ENCODE results near the gene KLK12. TPM values are rescaled to one million over a fixed set of nuclear protein-coding genes. Genes with fewer than 3 reads are reported as not detected.
"Not testable (repeated sequence)": the region's sequence is repeated elsewhere in the genome, so short reads cannot be mapped to it uniquely, and the experiment has no call there.

Gene KLK12
- total and polyA plus RNA-seq, 4 donors: not detected

DNA sequence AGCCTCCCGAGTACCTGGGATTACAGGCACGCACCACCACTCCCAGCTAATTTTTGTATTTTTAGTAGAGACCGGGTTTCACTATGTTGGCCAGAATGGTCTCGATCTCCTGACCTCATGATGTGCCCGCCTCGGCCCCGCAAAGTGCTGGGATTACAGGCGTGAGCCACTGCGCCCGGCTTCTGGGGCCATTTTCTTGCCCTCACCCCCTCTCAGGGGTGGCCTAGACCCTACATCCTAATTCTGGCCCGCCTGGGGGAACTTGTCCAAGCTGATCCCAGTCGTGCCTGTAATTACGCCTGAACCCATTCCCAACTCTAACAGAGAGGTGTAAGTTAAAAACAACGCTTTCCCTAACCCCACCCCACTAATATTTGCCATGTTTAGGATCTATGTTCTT is 50.4 kb downstream of the KLK12 start:
- H3K27me3 ChIP-seq (ENCODE audit: control insufficient read depth in 1 of 2, insufficient read depth in 2 of 2, low read length in 1 of 2); DNase-seq; H3K9me3 ChIP-seq (ENCODE audit: control insufficient read depth, low read length); intact Hi-C loops (cut with DNase I); H3K4me1 ChIP-seq (ENCODE audit: control insufficient read depth in 1 of 2, insufficient read depth in 2 of 2, low read length in 2 of 2); ATAC-seq (ENCODE audit: low FRiP score); H3K36me3 ChIP-seq (ENCODE audit: control insufficient read depth in 1 of 2, insufficient read depth in 2 of 2, low read length in 1 of 2); H3K4me3 ChIP-seq (ENCODE audit: low read length in 2 of 2); H3K27ac ChIP-seq (ENCODE audit: low read depth in 1 of 2, low read length in 2 of 2): not testable (repeated sequence)
- 82 to 84% methylated on average over 14 of the region's 14 CpGs for WGBS, 2 donors

DNA sequence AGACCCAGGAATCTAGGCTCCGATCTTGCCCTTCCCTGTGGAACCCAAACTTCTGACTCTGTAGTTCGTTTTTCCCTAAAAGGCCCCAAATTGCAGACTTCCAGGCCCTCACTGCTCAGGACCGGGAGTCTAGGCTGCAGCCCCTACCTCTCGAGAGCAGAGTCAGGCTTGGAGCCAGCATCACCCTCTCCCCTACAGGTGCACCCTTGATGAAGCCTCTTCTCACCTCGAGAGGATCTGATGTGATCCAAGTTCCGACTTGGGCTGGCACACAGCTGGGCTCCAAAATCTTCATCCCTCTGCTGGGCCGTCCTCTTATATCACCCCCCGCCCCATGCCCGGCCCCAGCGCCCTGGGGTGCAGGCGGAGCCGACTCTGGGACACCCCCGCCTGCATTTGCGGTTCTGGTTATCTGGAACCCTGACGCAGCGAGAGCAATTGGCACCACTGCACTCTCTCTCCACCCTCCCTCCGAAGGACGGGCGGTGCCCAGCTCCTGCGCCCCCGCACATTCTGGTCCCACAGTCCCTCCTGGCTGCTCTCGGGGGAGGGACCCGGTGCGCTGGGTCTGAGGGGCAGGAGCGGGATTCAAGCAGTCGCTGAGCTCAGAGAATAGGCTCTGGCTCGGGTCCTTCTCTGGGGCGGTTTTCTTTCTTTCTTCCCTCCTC is 51.0 kb downstream of the KLK12 start, which contains the start of gene KLK7:
KLK7 (minus strand) TSS at position 293 of the 668 bp plus-strand sequence. CDS start 1,518 bp downstream, outside the sequence.
- H3K9me3 ChIP-seq (ENCODE audit: control insufficient read depth, low read length): no peaks in the 10 kb centered on the region
- H3K27ac ChIP-seq (ENCODE audit: low read depth in 1 of 2, low read length in 2 of 2): no peak within 1 kb of the TSS
- no peak for DNase-seq
- no peaks in the 10 kb centered on the region for H3K4me1 ChIP-seq (ENCODE audit: control insufficient read depth in 1 of 2, insufficient read depth in 2 of 2, low read length in 2 of 2)
- H3K27me3 ChIP-seq (ENCODE audit: control insufficient read depth in 1 of 2, insufficient read depth in 2 of 2, low read length in 1 of 2): no peaks in the 10 kb centered on the region
- ATAC-seq (ENCODE audit: low FRiP score): no peak
- WGBS, 2 donors: 6 to 21% methylated on average over 27 to 28 of the region's 28 CpGs
- H3K4me3 ChIP-seq (ENCODE audit: low read length in 2 of 2): no peak within 1 kb of the TSS
- no peaks in the 10 kb centered on the region for H3K36me3 ChIP-seq (ENCODE audit: control insufficient read depth in 1 of 2, insufficient read depth in 2 of 2, low read length in 1 of 2)
- intact Hi-C loops (cut with DNase I): no loop called here

DNA sequence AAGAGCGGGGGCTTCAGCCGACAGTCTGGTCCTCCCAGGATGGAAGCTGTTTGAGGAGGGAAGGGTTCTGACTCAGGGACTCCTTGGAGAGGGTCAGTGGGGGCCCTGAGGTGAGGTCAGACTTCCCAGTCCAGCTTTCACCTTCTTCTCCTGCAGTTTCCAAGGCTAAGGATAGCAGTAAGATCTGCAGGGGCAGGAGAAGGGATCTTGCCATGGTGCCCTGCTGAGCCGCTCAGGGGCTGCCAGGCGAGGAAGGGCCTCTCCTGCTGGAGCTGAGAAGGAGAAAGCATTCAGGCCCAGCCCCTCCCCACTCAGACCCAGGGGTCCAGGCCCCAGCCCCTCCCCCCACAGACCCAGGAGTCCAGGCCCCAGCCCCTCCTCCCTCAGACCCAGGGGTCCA is 52.6 kb downstream of the KLK12 start:
- no peaks in the 10 kb centered on the region for H3K27me3 ChIP-seq (ENCODE audit: control insufficient read depth in 1 of 2, insufficient read depth in 2 of 2, low read length in 1 of 2)
- DNase-seq (no peak), ATAC-seq (ENCODE audit: low FRiP score) (no peak)
- no peaks in the 10 kb centered on the region for H3K4me1 ChIP-seq (ENCODE audit: control insufficient read depth in 1 of 2, insufficient read depth in 2 of 2, low read length in 2 of 2)
- no peaks in the 10 kb centered on the region for H3K9me3 ChIP-seq (ENCODE audit: control insufficient read depth, low read length)
- no peak overlapping the region for H3K27ac ChIP-seq (ENCODE audit: low read depth in 1 of 2, low read length in 2 of 2)
- WGBS, 2 donors: 60 to 65% methylated on average over 3 to 4 of the region's 4 CpGs
- no peak overlapping the region for H3K4me3 ChIP-seq (ENCODE audit: low read length in 2 of 2)
- H3K36me3 ChIP-seq (ENCODE audit: control insufficient read depth in 1 of 2, insufficient read depth in 2 of 2, low read length in 1 of 2): no peaks in the 10 kb centered on the region
- intact Hi-C loops (cut with DNase I): no loop called here

DNA sequence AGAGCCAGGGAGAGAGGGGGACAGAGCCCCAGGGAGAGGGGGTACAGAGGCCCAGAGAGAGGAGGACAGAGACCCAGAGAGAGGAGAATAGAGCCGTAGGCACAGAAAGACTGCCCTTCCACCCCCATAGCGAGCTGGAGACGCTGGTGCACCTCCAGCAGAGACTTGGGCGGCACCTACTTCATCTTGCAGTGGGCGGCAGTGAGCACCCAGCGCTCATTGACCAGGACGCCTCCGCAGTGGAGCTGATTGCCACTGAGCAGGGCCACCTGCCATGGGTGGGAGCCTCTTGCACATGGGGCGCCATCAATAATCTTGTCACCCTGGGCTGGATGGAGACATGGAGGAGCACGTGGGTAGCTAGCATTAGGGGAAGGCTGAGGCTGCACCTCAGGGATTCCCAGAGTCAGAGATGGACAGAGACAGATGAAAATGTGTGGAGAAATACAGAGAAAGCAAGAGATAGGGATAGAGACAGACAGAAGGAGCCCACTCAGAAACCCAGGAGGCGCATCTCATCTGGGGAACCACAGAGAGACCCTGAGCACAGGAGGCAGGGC is 53.1 kb downstream of the KLK12 start:
- Histone ChIP-seq H3K36me3 (ENCODE audit: control insufficient read depth in 1 of 2, insufficient read depth in 2 of 2, low read length in 1 of 2) (no peaks in the 10 kb centered on the region), H3K4me1 (ENCODE audit: control insufficient read depth in 1 of 2, insufficient read depth in 2 of 2, low read length in 2 of 2) (no peaks in the 10 kb centered on the region), H3K27ac (ENCODE audit: low read depth in 1 of 2, low read length in 2 of 2) (no peak overlapping the region), H3K27me3 (ENCODE audit: control insufficient read depth in 1 of 2, insufficient read depth in 2 of 2, low read length in 1 of 2) (no peaks in the 10 kb centered on the region), H3K4me3 (ENCODE audit: low read length in 2 of 2) (no peak overlapping the region), H3K9me3 (ENCODE audit: control insufficient read depth, low read length) (no peaks in the 10 kb centered on the region)
- no peak for DNase-seq
- ATAC-seq (ENCODE audit: low FRiP score): no peak
- WGBS, 2 donors: 60 to 62% methylated on average over 11 of the region's 11 CpGs
- intact Hi-C loops (cut with DNase I): no loop called here

DNA sequence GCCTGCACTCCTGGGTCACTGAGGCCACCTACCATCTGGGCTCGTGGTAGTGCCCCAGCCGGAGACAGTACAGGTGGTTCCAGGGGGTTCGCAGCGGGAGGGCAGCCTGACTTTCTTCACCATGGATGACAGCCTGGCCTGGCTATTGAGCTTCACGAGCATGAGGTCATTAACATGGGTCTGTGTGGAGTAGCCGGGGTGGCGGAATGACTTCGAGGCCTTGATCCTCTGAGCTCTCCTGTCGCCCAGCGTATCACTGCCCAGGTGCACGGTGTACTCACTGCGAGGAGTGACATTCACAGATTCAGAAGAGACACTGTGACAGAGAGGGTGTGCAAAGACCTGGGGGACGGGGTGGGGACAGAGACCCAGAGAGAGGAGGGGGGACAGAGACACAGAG is 54.6 kb downstream of the KLK12 start:
- 56 to 60% methylated on average over 13 of the region's 13 CpGs for WGBS, 2 donors
- no peak overlapping the region for H3K4me3 ChIP-seq (ENCODE audit: low read length in 2 of 2)
- no peak overlapping the region for H3K27ac ChIP-seq (ENCODE audit: low read depth in 1 of 2, low read length in 2 of 2)
- H3K9me3 ChIP-seq (ENCODE audit: control insufficient read depth, low read length): no peaks in the 10 kb centered on the region
- DNase-seq: no peak
- no peaks in the 10 kb centered on the region for H3K4me1 ChIP-seq (ENCODE audit: control insufficient read depth in 1 of 2, insufficient read depth in 2 of 2, low read length in 2 of 2)
- no peak for ATAC-seq (ENCODE audit: low FRiP score)
- H3K27me3 ChIP-seq (ENCODE audit: control insufficient read depth in 1 of 2, insufficient read depth in 2 of 2, low read length in 1 of 2): no peaks in the 10 kb centered on the region
- intact Hi-C loops (cut with DNase I): no loop called here
- no peaks in the 10 kb centered on the region for H3K36me3 ChIP-seq (ENCODE audit: control insufficient read depth in 1 of 2, insufficient read depth in 2 of 2, low read length in 1 of 2)

DNA sequence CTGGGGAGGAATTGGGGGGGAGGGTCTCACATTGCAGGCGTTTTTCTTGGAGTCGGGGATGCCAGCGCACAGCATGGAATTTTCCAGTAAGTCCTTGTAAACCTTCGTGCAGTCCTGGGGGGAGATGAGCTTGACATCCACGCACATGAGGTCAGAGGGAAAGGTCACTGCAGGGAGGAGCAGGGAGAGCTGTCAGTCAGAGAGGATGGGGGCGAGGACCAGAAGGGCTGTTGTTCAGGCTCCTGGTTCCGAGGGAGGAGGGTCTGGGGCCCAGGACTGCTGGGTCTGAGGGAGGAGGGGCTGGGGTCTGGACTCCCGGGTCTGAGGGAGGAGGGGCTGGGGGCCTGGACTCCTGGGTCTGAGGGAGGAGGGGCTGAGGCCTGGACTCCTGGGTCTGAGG is 55.0 kb downstream of the KLK12 start:
- no peak overlapping the region for H3K4me3 ChIP-seq (ENCODE audit: low read length in 2 of 2)
- no peak overlapping the region for H3K27ac ChIP-seq (ENCODE audit: low read depth in 1 of 2, low read length in 2 of 2)
- no peaks in the 10 kb centered on the region for H3K36me3 ChIP-seq (ENCODE audit: control insufficient read depth in 1 of 2, insufficient read depth in 2 of 2, low read length in 1 of 2)
- DNase-seq (peak in 1 of 2 donors; percentile 25), ATAC-seq (ENCODE audit: low FRiP score) (no peak)
- no peaks in the 10 kb centered on the region for H3K9me3 ChIP-seq (ENCODE audit: control insufficient read depth, low read length)
- intact Hi-C loops (cut with DNase I): no loop called here
- H3K27me3 ChIP-seq (ENCODE audit: control insufficient read depth in 1 of 2, insufficient read depth in 2 of 2, low read length in 1 of 2): no peaks in the 10 kb centered on the region
- 17 to 18% methylated on average over 8 of the region's 8 CpGs for WGBS, 2 donors
- H3K4me1 ChIP-seq (ENCODE audit: control insufficient read depth in 1 of 2, insufficient read depth in 2 of 2, low read length in 2 of 2): no peaks in the 10 kb centered on the region

Other genes with a start within 250 kb of the KLK12 start
- gene ACP4, start 244.6 kb downstream of the KLK12 start, total RNA-seq: not detected
- not detected for gene ACP4, start 244.6 kb downstream of the KLK12 start, polyA plus RNA-seq
- gene KLK1, start 211.2 kb downstream of the KLK12 start, total RNA-seq: 1 to 10 TPM in 1 of 2 donors, under 1 TPM in 1; 0.81 to 1.7 TPM
- 1 to 10 TPM; 2.6 to 6.3 TPM for gene KLK1, start 211.2 kb downstream of the KLK12 start, polyA plus RNA-seq
- not detected for gene KLK15, start 201.4 kb downstream of the KLK12 start, total RNA-seq
- not detected for gene KLK15, start 201.4 kb downstream of the KLK12 start, polyA plus RNA-seq
- gene KLK3, start 180.1 kb downstream of the KLK12 start, total RNA-seq: not detected
- 1 to 10 TPM in 1 of 2 donors, not detected in 1; 1.4 TPM for gene KLK3, start 180.1 kb downstream of the KLK12 start, polyA plus RNA-seq
- gene KLK2, start 161.6 kb downstream of the KLK12 start, total RNA-seq: not detected
- gene KLK2, start 161.6 kb downstream of the KLK12 start, polyA plus RNA-seq: not detected
- gene KLK4, start 123.6 kb downstream of the KLK12 start, total RNA-seq: not detected
- not detected for gene KLK4, start 123.6 kb downstream of the KLK12 start, polyA plus RNA-seq
- not detected for gene KLK5, start 82.0 kb downstream of the KLK12 start, total RNA-seq
- not detected for gene KLK5, start 82.0 kb downstream of the KLK12 start, polyA plus RNA-seq
- not detected for gene KLK6, start 65.4 kb downstream of the KLK12 start, total RNA-seq
- under 1 TPM in 1 of 2 donors, not detected in 1; 0.20 TPM for gene KLK6, start 65.4 kb downstream of the KLK12 start, polyA plus RNA-seq
- not detected for gene KLK7, start 51.1 kb downstream of the KLK12 start, total RNA-seq
- not detected for gene KLK7, start 51.1 kb downstream of the KLK12 start, polyA plus RNA-seq
- gene KLK8, start 33.4 kb downstream of the KLK12 start, total RNA-seq: not detected
- gene KLK8, start 33.4 kb downstream of the KLK12 start, polyA plus RNA-seq: not detected
- not detected for gene KLK10, start 15.3 kb downstream of the KLK12 start, total RNA-seq
- under 1 TPM in 1 of 2 donors, not detected in 1; 0.08 TPM for gene KLK10, start 15.3 kb downstream of the KLK12 start, polyA plus RNA-seq
- gene KLK11, start 8.4 kb downstream of the KLK12 start, total RNA-seq: not detected
- under 1 TPM; 0.25 to 0.43 TPM for gene KLK11, start 8.4 kb downstream of the KLK12 start, polyA plus RNA-seq
- not detected for gene KLK13, start 30.1 kb upstream of the KLK12 start, total RNA-seq
- gene KLK13, start 30.1 kb upstream of the KLK12 start, polyA plus RNA-seq: under 1 TPM in 1 of 2 donors, not detected in 1; 0.36 TPM
- gene KLK14, start 47.9 kb upstream of the KLK12 start, total RNA-seq: under 1 TPM; 0.57 to 0.71 TPM
- gene KLK14, start 47.9 kb upstream of the KLK12 start, polyA plus RNA-seq: under 1 TPM in 1 of 2 donors, not detected in 1; 0.10 TPM
- gene CTU1, start 73.4 kb upstream of the KLK12 start, total RNA-seq: 1 to 10 TPM; 4.1 to 5.4 TPM
- 1 to 10 TPM; 1.1 to 2.6 TPM for gene CTU1, start 73.4 kb upstream of the KLK12 start, polyA plus RNA-seq
- 10 to 100 TPM; 10.4 to 11.5 TPM for gene SIGLEC9, start 89.9 kb upstream of the KLK12 start, total RNA-seq
- 1 to 10 TPM; 1.1 to 6.3 TPM for gene SIGLEC9, start 89.9 kb upstream of the KLK12 start, polyA plus RNA-seq
- 1 to 10 TPM; 3.0 to 4.5 TPM for gene SIGLEC7, start 107.3 kb upstream of the KLK12 start, total RNA-seq
- gene SIGLEC7, start 107.3 kb upstream of the KLK12 start, polyA plus RNA-seq: 1 to 10 TPM in 1 of 2 donors, under 1 TPM in 1; 0.97 to 2.3 TPM
- gene CD33, start 190.1 kb upstream of the KLK12 start, total RNA-seq: 10 to 100 TPM in 1 of 2 donors, 1 to 10 TPM in 1; 7.7 to 15.0 TPM
- 1 to 10 TPM; 1.4 to 7.9 TPM for gene CD33, start 190.1 kb upstream of the KLK12 start, polyA plus RNA-seq
- not detected for gene SIGLECL1, start 216.1 kb upstream of the KLK12 start, total RNA-seq
- gene SIGLECL1, start 216.1 kb upstream of the KLK12 start, polyA plus RNA-seq: not detected